ENCODE measurements around the gene BTBD18. TPM values are rescaled to one million over a fixed set of nuclear protein-coding genes. Genes with fewer than 3 reads are reported as not detected.
"Not testable (repeated sequence)": the region's sequence is repeated elsewhere in the genome, so short reads cannot be mapped to it uniquely, and the experiment has no call there.

Gene BTBD18
- total and polyA plus RNA-seq, 5 donors from 2014 or later = 0.20 to 0.61 (median 0.52) TPM; not detected in 1

- no peak for DNase-seq
- H3K4me3 ChIP-seq (ENCODE audit: low read depth, low read length) = no peak overlapping the region
- peaks cover 3% of the 10 kb centered on the region for H3K36me3 ChIP-seq (ENCODE audit: control insufficient read depth, insufficient read depth, low read length)
- no peak for ATAC-seq (ENCODE audit: low read depth in 2 of 2)
- Mint-ChIP-seq H3K4me3 (no peak overlapping the region), H3K36me3 (peaks cover 4% of the 10 kb centered on the region), H3K4me1 (peaks cover 10 to 18% (median 16%) of the 10 kb centered on the region in 4 donors), H3K27me3 (no peaks in the 10 kb centered on the region), H3K9me3 (no peaks in the 10 kb centered on the region), H3K27ac (peak overlapping the region in 2 of 3 donors; percentile 33 to 40)
- H3K4me1 ChIP-seq (ENCODE audit: control insufficient read depth, insufficient read depth, low read length, poor library complexity, severe bottlenecking) = no peaks in the 10 kb centered on the region
- H3K27me3 ChIP-seq (ENCODE audit: control insufficient read depth, insufficient read depth, low read length) = no peaks in the 10 kb centered on the region
- H3K9me3 ChIP-seq (ENCODE audit: control insufficient read depth in 2 of 2, low read length in 2 of 2) = no peaks in the 10 kb centered on the region
- no peak overlapping the region for H3K27ac ChIP-seq (ENCODE audit: insufficient read depth, low read length, poor library complexity, severe bottlenecking)
Observed at GRCh38 chr11:57727185-57727584, 24.4 kb downstream of the BTBD18 start.

GRCh38 chr11:57716726-57717125 lies 34.9 kb downstream of the BTBD18 start:
- H3K27me3 ChIP-seq (ENCODE audit: control insufficient read depth, insufficient read depth, low read length); H3K27ac ChIP-seq (ENCODE audit: insufficient read depth, low read length, poor library complexity, severe bottlenecking); H3K27ac Mint-ChIP-seq; ATAC-seq (ENCODE audit: low read depth in 2 of 2); DNase-seq; H3K9me3 Mint-ChIP-seq; H3K36me3 Mint-ChIP-seq; H3K36me3 ChIP-seq (ENCODE audit: control insufficient read depth, insufficient read depth, low read length); H3K27me3 Mint-ChIP-seq; H3K9me3 ChIP-seq (ENCODE audit: control insufficient read depth in 2 of 2, low read length in 2 of 2); H3K4me3 Mint-ChIP-seq; H3K4me3 ChIP-seq (ENCODE audit: low read depth, low read length): not testable (repeated sequence)
- H3K4me1 ChIP-seq (ENCODE audit: control insufficient read depth, insufficient read depth, low read length, poor library complexity, severe bottlenecking) = peaks cover 23% of the 10 kb centered on the region
- peaks cover 13 to 37% (median 22%) of the 10 kb centered on the region in 4 donors for H3K4me1 Mint-ChIP-seq

GRCh38 chr11:57713835-57714234 lies 37.8 kb downstream of the BTBD18 start:
- peak overlapping the region; percentile 99 for H3K4me3 ChIP-seq (ENCODE audit: low read depth, low read length)

GRCh38 chr11:57712256-57713150 lies 39.1 kb downstream of the BTBD18 start, which contains the start of gene TMX2:
Gene TMX2 (plus strand): TSS chr11:57712593. CDS start chr11:57712619, 26 bp downstream.
- H3K27me3 ChIP-seq (ENCODE audit: control insufficient read depth, insufficient read depth, low read length) = no peaks in the 10 kb centered on the region
- no peaks in the 10 kb centered on the region for H3K36me3 ChIP-seq (ENCODE audit: control insufficient read depth, insufficient read depth, low read length)
- Mint-ChIP-seq H3K27me3 (peaks cover 4% of the 10 kb centered on the region), H3K4me1 (peaks cover 17 to 57% (median 38%) of the 10 kb centered on the region in 4 donors), H3K9me3 (no peaks in the 10 kb centered on the region), H3K36me3 (no peaks in the 10 kb centered on the region), H3K27ac (peak within 1 kb of the TSS; percentile 97 to 98 (median 98)), H3K4me3 (peak within 1 kb of the TSS; percentile 89 to 99 (median 96))
- peak; percentile 89 to 99 (median 93) for DNase-seq
- peaks cover 35% of the 10 kb centered on the region for H3K4me1 ChIP-seq (ENCODE audit: control insufficient read depth, insufficient read depth, low read length, poor library complexity, severe bottlenecking)
- H3K4me3 ChIP-seq (ENCODE audit: low read depth, low read length) = peak within 1 kb of the TSS; percentile 99
- no peaks in the 10 kb centered on the region for H3K9me3 ChIP-seq (ENCODE audit: control insufficient read depth in 2 of 2, low read length in 2 of 2)
- H3K27ac ChIP-seq (ENCODE audit: insufficient read depth, low read length, poor library complexity, severe bottlenecking) = peak within 1 kb of the TSS; percentile 96
- ATAC-seq (ENCODE audit: low read depth in 2 of 2) = peak; percentile 95

More at GRCh38 chr11:57713835-57714234, 37.8 kb downstream of the BTBD18 start:
- no peaks in the 10 kb centered on the region for H3K9me3 Mint-ChIP-seq
- peaks cover 3% of the 10 kb centered on the region for H3K36me3 ChIP-seq (ENCODE audit: control insufficient read depth, insufficient read depth, low read length)
- ATAC-seq (ENCODE audit: low read depth in 2 of 2) (no peak), DNase-seq (no peak)
- H3K27ac ChIP-seq (ENCODE audit: insufficient read depth, low read length, poor library complexity, severe bottlenecking) = no peak overlapping the region
- H3K27me3 Mint-ChIP-seq = peaks cover 4% of the 10 kb centered on the region
- H3K4me1 Mint-ChIP-seq = peaks cover 17 to 54% (median 31%) of the 10 kb centered on the region in 4 donors
- peaks cover 6% of the 10 kb centered on the region for H3K36me3 Mint-ChIP-seq
- H3K4me1 ChIP-seq (ENCODE audit: control insufficient read depth, insufficient read depth, low read length, poor library complexity, severe bottlenecking) = peaks cover 35% of the 10 kb centered on the region
- H3K9me3 ChIP-seq (ENCODE audit: control insufficient read depth in 2 of 2, low read length in 2 of 2) = no peaks in the 10 kb centered on the region
- H3K4me3 Mint-ChIP-seq = peak overlapping the region; percentile 89 to 99 (median 96)
- H3K27ac Mint-ChIP-seq = peak overlapping the region in 1 of 3 donors; percentile 17
- no peaks in the 10 kb centered on the region for H3K27me3 ChIP-seq (ENCODE audit: control insufficient read depth, insufficient read depth, low read length)

GRCh38 chr11:57711414-57712255 lies 40.0 kb downstream of the BTBD18 start, which contains the start of gene MED19:
Gene MED19 (minus strand): TSS chr11:57712215. CDS start chr11:57712179, 36 bp downstream.
- Mint-ChIP-seq H3K27ac (peak within 1 kb of the TSS; percentile 97 to 98 (median 98)), H3K4me3 (peak within 1 kb of the TSS; percentile 89 to 99 (median 96)), H3K4me1 (peaks cover 17 to 57% (median 38%) of the 10 kb centered on the region in 4 donors), H3K9me3 (no peaks in the 10 kb centered on the region), H3K27me3 (peaks cover 4% of the 10 kb centered on the region), H3K36me3 (no peaks in the 10 kb centered on the region)
- H3K27ac ChIP-seq (ENCODE audit: insufficient read depth, low read length, poor library complexity, severe bottlenecking) = peak within 1 kb of the TSS; percentile 96
- peaks cover 35% of the 10 kb centered on the region for H3K4me1 ChIP-seq (ENCODE audit: control insufficient read depth, insufficient read depth, low read length, poor library complexity, severe bottlenecking)
- ATAC-seq (ENCODE audit: low read depth in 2 of 2) = peak; percentile 14 to 17
- H3K4me3 ChIP-seq (ENCODE audit: low read depth, low read length) = peak within 1 kb of the TSS; percentile 99
- peak; percentile 79 to 90 (median 80) for DNase-seq
- H3K9me3 ChIP-seq (ENCODE audit: control insufficient read depth in 2 of 2, low read length in 2 of 2) = no peaks in the 10 kb centered on the region
- no peaks in the 10 kb centered on the region for H3K27me3 ChIP-seq (ENCODE audit: control insufficient read depth, insufficient read depth, low read length)
- H3K36me3 ChIP-seq (ENCODE audit: control insufficient read depth, insufficient read depth, low read length) = no peaks in the 10 kb centered on the region

- peak in 1 of 3 donors; percentile 16 for DNase-seq
- Histone ChIP-seq H3K9me3 (ENCODE audit: control insufficient read depth in 2 of 2, low read length in 2 of 2) (no peaks in the 10 kb centered on the region), H3K4me3 (ENCODE audit: low read depth, low read length) (no peak overlapping the region), H3K36me3 (ENCODE audit: control insufficient read depth, insufficient read depth, low read length) (peaks cover 4% of the 10 kb centered on the region), H3K27me3 (ENCODE audit: control insufficient read depth, insufficient read depth, low read length) (no peaks in the 10 kb centered on the region), H3K27ac (ENCODE audit: insufficient read depth, low read length, poor library complexity, severe bottlenecking) (no peak overlapping the region), H3K4me1 (ENCODE audit: control insufficient read depth, insufficient read depth, low read length, poor library complexity, severe bottlenecking) (peaks cover 35% of the 10 kb centered on the region)
- no peak for ATAC-seq (ENCODE audit: low read depth in 2 of 2)
- no peaks in the 10 kb centered on the region for H3K9me3 Mint-ChIP-seq
- H3K36me3 Mint-ChIP-seq = peaks cover 2% of the 10 kb centered on the region
- peak overlapping the region in 2 of 4 donors; percentile 26 to 73 for H3K4me3 Mint-ChIP-seq
- peaks cover 4% of the 10 kb centered on the region for H3K27me3 Mint-ChIP-seq
- peak overlapping the region in 2 of 3 donors; percentile 28 to 33 for H3K27ac Mint-ChIP-seq
- peaks cover 17 to 53% (median 39%) of the 10 kb centered on the region in 4 donors for H3K4me1 Mint-ChIP-seq
Observed at GRCh38 chr11:57709802-57710367, 41.7 kb downstream of the BTBD18 start.

GRCh38 chr11:57705432-57705831 lies 46.2 kb downstream of the BTBD18 start:
- H3K4me3 ChIP-seq (ENCODE audit: low read depth, low read length); H3K27me3 ChIP-seq (ENCODE audit: control insufficient read depth, insufficient read depth, low read length); H3K9me3 ChIP-seq (ENCODE audit: control insufficient read depth in 2 of 2, low read length in 2 of 2); H3K27ac ChIP-seq (ENCODE audit: insufficient read depth, low read length, poor library complexity, severe bottlenecking); H3K27me3 Mint-ChIP-seq; H3K4me3 Mint-ChIP-seq; DNase-seq; H3K27ac Mint-ChIP-seq; ATAC-seq (ENCODE audit: low read depth in 2 of 2); H3K4me1 ChIP-seq (ENCODE audit: control insufficient read depth, insufficient read depth, low read length, poor library complexity, severe bottlenecking); H3K9me3 Mint-ChIP-seq: not testable (repeated sequence)
- peaks cover 34% of the 10 kb centered on the region for H3K36me3 ChIP-seq (ENCODE audit: control insufficient read depth, insufficient read depth, low read length)
- peaks cover 0 to 16% (median 11%) of the 10 kb centered on the region in 4 donors for H3K4me1 Mint-ChIP-seq
- peaks cover 16% of the 10 kb centered on the region for H3K36me3 Mint-ChIP-seq
